ENCODE measurements around the gene NGDN.

- TF ChIP-seq EZH2 (IDR thresholded peaks at IDR 0.05; ENCODE audit: borderline replicate concordance, low read length) (no peak), CTCF (IDR thresholded peaks at IDR 0.05; ENCODE audit: low read length) (no peak)
Observed at GRCh38 chr14:23460960-23461359, 8.5 kb upstream of the NGDN start.

Measured in OCI-LY1 (cell line).